HG03521 (cell line): ENCODE measurements around the gene TH.
"Not testable (repeated sequence)": the region's sequence is repeated elsewhere in the genome, so short reads cannot be mapped to it uniquely, and the experiment has no call there.

Source experiments
- ATAC-seq: cut with Tn5 transposase; IDR thresholded peaks from one replicate; pipeline ENCODE4 v1.9.1; 2021; ENCODE audit warnings: mild to moderate bottlenecking, moderate library complexity; ENCODE audit not compliant: unreplicated experiment

TH gene

DNA sequence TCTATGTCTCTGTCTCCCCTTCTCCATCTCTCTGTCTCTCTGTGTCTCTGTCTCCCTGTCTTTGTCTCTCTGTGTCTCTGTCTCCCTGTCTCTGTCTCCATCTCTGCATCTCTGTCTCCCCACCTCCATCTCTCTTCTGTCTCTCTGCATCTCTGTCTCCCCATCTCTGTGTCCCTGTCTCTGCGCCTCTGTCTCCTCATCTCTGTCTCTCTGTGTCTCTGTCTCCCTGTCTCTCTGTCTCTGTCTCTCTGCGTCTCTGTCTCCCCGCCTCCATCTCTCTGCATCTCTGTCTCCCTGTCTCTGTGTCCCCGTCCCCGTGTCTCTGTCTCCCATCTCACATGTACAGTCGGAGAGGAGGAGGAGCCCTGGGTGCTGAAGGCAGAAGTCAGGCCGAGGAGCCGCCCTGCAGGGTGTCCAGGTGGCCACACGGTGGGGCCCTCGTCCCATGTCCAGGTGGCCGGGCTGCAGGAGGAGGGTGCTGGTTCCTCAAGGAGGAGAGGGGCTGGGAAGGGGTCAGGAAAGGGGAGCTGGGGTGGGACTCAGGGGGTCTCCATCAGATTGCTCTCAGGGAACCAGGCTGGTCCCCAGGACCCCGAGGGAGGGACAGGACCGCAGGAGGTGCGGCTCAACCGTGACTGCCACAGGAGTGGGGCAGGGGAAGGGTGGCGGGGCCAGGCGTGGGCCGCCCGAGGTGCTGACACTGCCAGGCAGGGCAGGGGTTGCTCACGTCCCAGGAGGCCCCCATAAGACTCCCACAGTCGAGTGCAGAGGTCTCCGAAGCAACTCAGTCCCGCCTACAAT, 25.6 kb upstream of the TH start:
- no peak for ATAC-seq

DNA sequence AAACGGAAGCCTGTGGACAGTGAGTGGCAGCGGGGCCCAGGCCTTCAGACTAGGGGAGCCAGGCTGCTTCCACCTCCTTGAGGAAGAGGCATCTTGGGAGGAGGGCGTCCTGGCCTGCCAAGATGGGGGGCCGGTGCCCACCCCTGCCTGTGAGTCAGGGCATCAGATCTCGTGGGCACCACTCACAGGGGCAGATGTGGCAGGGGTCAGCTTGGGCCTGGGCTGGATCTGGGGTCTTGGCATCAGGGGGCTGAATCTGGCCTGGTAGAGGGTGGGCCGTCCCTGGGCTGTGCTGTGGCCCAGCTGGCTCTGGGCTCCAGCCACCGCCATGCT, 24.1 kb upstream of the TH start:
- ATAC-seq = no peak

GRCh38 chr11:2194877-2195755, 23.5 kb upstream of the TH start:
- ATAC-seq = no peak

GRCh38 chr11:2193888-2194595, 22.4 kb upstream of the TH start:
- not testable (repeated sequence) for ATAC-seq

GRCh38 chr11:2193099-2193887, 21.7 kb upstream of the TH start:
- ATAC-seq = no peak

- ATAC-seq = no peak
Observed at GRCh38 chr11:2192435-2192834, 20.8 kb upstream of the TH start.

DNA sequence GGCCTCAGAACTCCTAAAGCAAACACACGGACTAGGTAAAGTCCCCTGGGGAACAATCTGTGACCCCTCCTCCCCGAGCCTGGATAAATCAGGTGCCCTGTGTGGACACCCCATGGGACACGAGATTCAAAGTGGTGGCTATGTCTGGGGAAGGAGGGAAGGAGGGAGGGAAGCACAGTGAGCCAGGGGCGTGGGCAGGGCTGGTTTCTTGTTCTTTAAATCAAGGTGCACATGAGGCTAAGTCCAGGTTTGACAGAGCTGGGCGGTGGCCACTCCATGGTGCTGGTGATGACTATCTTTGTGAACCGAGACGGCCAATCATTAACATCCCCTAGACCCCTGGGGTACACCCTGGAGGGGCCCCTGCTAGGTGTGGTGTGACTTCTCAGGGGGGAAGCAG, 20.3 kb upstream of the TH start:
- ATAC-seq = no peak

DNA sequence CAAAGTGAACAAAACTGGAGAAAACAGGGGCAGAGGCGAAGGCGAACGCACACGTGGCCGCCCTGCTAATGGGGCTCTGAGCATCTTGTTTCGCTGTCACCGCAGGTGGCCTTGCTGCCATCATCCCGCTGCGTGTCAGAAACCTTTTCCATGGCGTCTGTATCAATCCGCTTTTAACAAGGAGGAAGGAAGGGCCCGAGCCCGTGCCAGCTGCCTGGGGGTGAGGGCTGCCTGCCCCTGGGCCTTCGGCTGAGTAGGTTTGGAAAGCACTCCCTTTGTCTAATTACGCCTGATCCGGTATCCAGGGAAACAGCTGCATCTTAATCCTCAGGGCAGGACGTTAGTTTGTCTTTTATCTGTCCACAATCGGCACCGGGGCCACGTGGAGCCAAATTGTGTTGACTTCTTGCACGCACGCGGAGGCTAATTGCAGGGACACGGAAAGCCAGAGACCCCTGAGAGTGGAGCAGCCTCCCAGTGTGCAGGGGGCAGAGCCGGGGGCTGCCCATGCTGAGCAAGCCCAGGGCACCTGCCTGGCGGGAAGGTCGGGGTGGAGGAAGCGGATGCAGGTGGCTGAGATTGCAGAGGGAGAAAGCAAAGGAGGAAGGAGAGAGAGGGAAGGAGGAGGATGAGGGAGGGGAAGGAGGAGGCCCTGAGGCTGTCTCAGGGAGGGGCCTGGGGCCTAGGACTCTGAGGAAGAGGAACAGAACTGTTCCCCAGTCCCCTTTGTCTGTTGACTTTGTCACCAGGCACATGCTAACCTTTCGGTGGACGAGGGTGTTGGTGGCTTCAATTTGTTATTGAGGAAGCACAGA, 19.2 kb upstream of the TH start:
- ATAC-seq = no peak

DNA sequence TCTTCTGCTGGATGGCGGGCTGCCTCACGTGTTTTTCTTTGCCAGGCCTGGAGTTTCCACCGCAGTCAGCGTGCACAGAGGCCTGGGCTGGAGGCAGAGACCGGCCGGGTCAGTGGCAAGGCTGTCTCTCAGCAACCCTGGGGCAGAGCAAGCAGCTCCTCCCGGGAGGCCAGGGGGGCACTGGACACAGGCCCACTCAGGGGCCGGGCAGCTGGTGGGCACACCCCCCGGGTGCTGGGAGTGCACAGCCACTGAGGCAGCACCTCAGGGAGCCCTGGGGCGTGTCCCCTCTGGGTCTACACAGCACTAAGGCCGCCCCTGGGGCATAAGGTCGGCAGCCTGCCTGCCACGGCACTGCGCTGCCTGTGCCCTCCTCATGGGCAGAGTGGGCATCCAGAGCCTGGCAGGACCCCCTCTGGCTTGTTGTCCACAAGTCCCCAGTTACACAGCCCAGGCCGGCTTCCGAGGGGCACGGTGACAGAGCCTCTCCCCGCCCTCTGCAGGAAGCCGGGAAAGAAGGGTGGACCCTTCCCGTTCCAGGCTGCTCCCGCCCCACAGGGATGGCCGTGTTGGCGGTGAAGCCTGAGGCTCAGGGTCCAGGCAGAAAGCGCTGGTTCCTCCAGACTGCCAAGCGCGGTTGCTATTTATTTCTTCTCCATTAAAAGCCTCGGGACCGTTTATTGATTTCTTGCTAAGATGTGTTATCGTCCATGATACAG, 18.5 kb upstream of the TH start:
- ATAC-seq = no peak

GRCh38 chr11:2188745-2189144, 17.1 kb upstream of the TH start:
- no peak for ATAC-seq

GRCh38 chr11:2187280-2187707, 15.7 kb upstream of the TH start:
- ATAC-seq = no peak

DNA sequence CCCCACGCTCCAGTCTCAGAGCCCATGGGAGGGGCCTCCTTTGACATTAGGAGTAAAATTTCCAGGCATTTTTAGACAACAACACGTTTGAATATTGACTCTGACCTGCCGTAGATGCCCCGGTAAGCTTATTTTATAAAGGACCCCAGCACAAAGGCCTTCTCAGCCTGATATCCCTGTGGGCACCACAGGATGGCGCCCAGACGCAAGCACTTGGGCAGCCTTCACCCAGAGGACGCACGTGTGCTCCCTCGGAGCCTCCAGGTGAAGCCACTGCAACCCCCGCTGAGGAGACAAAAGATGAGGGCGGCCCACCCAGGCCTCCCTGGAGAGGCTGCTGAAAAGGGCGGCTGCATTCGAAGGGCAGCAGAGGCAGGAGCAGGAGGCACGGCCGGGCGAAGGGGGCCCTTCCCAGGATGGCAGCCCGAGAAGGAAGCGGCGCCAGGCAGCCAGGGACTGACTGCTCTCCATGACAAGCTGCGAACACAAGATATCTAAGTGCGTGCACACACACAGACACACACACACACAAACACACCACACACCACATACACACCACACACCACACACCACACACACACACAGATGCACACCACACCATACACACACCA, 15.2 kb upstream of the TH start:
- no peak for ATAC-seq

DNA sequence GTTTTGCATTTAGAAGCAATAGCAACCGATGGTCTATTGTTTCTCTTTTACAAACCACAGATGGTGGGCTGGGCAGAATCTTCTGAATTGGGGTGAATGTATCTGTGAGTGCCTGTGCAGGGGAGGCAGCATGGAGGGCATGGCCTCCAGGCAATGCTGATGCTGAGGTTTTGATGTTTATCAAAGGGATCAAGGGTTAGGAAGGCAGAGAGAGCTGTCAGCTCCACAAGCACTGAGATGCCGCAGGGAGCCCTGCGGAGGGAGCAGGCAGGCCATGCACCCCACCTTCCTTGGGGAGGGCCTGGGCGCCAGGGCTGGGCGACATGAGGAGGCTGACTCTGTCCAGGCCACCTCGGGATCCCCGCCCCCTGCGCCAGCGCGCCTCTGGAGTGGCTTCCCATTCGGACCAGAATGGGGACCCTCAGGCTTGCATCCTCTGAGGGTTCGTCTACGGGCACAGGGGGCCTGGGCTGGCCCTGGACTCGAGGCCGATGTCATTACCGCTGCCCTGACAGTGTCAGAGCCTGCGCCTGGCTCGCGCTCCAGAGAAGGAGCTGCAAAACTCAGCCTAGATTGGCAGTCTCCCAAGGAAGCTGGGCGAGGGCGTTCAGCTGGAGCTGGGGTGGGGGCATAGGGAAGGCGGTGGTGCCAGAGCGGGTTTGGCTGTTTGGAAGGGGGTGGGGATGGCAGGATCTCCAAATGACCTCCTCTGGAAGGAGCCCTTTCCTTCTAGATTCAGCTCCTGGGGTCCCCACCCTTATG, 13.9 kb upstream of the TH start:
- ATAC-seq = no peak

DNA sequence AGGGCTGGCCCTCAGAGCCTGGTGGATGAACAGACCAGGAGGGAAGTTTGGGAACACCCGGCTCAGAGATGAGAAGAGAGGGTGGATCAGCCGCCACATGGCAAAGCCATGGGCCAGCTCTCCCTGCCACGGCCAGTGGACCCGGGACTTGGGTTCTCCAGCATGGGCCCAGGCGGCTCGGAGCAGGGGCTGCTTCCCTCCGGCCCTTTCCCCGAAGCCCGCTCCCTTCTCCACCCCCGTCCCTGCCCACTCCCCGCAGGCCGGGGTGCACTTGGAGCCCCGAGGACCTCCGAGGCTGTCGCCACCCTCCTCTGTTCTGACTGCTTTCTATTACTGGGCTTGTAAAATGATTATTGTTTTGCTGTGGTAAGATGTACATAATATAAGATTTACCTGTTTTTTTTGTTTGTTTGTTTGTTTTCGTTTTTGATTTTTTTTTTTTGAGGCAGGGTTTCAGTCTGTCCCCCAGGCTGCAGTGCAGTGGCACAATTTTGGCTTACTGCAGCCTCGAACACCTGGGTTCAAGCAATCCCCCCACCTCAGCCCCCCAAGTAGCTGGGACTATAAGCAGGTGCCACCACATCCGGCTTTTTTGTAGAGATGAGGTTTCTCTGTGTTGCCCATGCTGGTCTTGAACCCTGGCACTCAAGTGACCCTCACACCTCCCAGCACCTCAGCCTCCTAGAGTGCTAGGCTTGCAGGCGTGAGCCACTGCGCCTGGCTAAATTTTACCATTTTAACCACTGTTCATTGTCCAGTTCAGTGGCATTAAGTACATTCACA, 11.3 kb upstream of the TH start:
- no peak for ATAC-seq

GRCh38 chr11:2182075-2182474, 10.5 kb upstream of the TH start:
- ATAC-seq = no peak

DNA sequence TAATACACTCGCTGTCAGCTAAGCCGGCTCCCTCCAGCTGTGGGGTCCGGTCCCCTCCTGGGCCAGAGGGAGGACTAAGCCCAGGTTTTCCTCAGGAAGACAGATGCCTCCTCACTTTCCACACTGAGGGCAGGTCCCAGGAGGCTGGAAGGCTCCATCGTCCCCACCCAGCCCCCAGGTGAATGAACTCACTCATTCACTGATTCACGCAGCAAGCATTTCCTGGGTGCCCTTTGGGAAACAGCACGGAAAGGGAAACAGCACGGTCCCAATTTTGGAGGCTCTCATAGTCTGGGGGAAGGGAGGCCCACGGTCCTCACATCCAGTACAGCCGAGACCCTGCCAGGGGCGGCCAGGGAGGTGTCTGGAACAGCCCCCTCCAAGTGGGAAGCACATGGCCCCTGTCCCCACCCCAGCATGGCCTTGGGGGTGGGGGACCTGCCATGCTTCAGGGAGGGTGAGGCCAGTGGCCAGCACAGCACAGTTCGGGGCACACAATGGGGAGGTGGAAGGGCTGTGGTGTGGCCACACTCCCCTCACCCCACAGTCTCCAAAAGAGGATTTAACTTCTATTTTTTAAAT, 9.3 kb upstream of the TH start:
- no peak for ATAC-seq

GRCh38 chr11:2180347-2180746, 8.7 kb upstream of the TH start:
- ATAC-seq = no peak
